Stimulated activated CD4-positive, alpha-beta T cell treated with anti-CD3 and anti-CD28 coated beads, Interleukin-1b, Interleukin-23, amount 100 ng/mL, for 24 hours (primary cell): Measurements from ENCODE around the gene ITPR2.

Experiments used
- DNase-seq, 4 experiments: peaks; one replicate each; pipeline ENCODE4 v3.0.0-alpha.2; 2020; ENCODE audit warnings: low read depth in 4 of 4, low spot score in 1 of 4

ITPR2 gene

DNA sequence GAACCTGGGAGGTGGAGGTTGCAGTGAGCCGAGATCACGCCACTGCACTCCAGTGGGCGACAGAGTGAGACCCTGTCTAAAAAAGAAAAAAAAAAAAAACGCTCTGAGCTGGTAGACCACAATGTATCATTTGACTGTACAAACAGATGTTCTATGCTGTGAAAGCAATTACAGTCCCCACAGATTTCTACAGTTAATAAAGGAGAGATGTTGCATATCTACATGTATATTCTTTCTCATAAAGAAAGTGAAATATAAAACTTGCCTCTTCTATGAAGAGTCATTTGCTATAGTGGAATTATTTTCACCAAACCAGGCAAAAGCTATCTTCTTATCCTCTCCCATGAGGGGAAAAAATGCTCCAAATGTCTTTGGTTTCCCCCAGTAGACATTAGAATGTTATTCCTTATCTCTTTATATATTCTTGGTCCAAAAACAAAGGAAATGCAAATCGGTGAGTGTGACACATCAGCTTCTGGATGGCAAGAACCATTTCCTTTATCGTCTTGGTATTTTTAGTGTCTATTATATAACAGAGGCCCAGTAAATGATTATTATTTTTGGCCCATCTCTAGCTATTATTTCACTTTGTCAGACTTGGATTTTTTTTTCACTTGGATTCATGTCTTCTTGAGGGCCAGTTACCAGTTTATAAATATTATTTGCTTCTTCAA lies 407.3 kb downstream of the ITPR2 start:
- no peak for DNase-seq

DNA sequence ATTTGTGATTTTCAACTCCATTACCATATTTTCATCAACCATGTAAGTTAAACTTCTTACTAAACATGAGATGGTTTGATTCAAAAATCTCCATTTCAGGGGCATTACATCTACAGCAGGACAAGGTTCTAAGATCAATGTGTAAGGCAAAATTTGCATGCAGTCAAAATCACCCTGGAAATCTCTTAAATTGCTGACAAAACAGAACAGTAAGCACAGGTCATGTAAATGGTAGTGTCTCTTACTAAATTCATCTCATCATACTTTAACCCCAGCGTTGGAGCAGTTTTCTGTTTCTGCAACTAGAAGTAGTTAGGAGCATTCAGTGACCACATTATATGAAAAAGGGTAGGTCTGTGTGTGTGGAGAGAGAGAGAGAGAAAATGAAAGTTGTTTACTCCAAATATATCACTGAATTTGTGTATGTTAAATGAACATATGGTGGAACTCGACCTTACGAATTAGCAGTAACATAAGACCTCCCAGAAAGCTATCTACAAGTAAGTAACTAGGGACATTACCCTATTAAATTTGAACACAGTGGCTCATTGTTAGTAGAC lies 410.1 kb downstream of the ITPR2 start:
- DNase-seq = no peak

GRCh38 chr12:26416550-26416949 lies 416.4 kb downstream of the ITPR2 start:
- no peak for DNase-seq

GRCh38 chr12:26410689-26411088 lies 422.3 kb downstream of the ITPR2 start:
- DNase-seq = no peak

- DNase-seq = no peak
Measured at GRCh38 chr12:26406813-26407212, 426.2 kb downstream of the ITPR2 start.

- DNase-seq = no peak
Measured at GRCh38 chr12:26406391-26406790, 426.6 kb downstream of the ITPR2 start.

- DNase-seq = no peak
Measured at GRCh38 chr12:26403601-26404000, 429.4 kb downstream of the ITPR2 start.

- DNase-seq = no peak
Measured at GRCh38 chr12:26402648-26403047, 430.3 kb downstream of the ITPR2 start.

DNA sequence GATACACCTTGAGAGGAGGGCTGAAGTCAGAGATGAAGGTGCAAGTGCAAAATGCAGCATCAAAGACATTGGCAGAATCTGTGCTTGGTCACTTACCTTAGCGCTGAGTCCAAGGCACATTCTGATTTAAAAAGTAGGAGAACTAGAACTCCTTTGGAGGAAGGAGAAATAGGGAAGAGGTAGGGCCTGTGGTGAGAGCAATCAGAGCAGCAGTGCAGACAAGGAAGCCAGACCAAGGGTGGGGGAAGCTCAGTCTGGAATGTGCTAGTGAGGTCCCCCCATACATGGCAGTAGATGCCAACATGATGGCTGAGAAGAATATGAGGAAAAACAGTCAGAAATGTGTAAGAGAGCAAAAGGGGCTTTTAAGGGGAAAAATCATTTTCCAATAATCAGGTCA lies 431.1 kb downstream of the ITPR2 start:
- DNase-seq = no peak

DNA sequence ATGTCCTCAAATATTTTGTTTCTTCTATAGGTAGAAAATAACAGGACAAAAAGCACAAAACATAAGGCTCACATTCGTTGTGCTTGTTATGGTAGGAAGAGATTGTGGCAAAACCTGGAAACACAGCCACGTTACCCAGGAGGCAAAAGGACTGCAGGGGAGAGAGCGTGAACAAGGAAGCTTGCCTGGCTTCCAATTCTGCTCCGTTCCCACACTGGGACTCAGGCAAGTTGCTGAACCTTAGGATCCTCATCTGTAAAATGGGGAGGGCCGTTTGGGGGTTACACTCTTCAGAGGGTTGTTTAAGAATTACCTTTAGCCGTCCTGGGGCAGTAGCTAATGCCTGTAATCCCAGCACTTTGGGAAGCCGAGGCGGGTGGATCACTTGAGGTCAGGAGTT lies 432.4 kb downstream of the ITPR2 start:
- DNase-seq = no peak

DNA sequence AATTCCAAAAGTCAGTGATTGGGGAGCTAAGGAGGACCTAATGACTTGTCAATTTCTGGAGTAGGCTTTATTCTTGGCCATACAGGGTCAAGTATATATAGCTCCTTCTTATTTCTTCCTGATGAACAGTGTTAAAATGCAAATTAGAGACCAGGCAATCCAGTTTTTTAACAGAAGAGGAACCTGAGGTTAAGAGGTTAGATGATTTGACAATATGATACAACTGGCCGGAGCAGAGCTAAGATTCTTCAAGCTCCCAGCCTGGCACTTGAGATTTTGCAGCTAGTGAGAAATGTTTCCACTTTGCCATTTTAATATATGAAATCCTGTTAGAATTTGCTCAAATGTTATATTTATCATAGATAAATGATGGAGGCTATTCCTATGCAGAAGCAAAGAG lies 433.6 kb downstream of the ITPR2 start:
- DNase-seq = no peak

DNA sequence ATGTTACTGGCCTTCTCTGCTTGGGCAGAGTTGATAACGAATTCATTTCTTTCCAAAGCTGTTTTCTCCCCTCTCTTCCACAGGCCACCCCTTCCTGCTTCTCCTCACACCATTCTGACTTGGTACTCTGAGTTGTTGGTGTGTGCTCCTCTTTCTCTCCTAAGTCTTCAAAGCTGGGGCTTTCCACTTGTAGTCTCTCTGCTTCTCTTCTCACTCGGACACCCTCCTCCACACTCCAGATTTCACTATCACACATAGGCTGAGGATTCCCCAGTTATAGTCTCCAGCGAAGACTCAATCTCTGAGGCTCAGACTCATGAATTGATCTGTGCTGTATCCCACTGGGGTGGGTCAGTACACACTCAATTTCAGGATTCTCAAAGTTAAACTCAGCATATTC lies 436.6 kb downstream of the ITPR2 start:
- DNase-seq = no peak

- no peak for DNase-seq
Measured at GRCh38 chr12:26389343-26389742, 443.7 kb downstream of the ITPR2 start.

GRCh38 chr12:26384536-26384935 lies 448.5 kb downstream of the ITPR2 start:
- DNase-seq = no peak

DNA sequence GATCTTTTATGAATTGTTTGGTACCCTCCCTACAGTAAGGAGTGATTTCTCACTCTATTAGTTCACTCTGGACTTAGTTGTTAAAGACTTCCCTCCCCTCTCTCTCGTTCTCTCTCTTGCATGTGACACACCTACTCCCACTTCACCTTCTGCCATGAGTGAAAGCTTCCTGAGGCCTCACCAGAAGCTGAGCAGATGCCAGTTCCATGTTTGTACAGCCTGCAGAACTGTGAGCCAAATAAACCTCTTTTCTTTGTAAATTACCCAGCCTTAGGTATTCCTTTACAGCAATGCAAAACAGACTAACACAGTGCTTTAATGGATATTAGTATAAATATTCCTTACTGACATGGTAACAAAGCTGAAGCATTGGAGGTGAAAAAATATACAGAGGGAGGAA lies 450.0 kb downstream of the ITPR2 start:
- DNase-seq = no peak

DNA sequence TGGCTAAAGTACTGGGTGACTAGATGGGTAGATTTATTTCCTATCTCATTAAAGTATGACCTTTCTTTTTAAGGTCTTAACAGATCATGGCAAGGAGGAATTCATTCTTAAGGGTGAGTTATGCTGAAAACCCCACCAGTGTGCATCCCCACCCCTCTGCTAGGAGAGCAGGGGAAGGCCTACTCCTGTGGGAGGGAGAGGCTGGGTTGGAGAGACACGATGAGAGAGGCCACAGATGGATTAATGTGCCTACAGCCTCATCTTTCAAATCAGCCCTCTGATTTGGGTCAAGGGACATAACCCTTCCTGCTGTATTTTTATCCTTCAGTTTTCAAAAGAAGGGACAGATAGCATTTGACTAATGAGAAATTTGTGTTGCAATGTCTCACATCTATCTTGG lies 452.1 kb downstream of the ITPR2 start:
- no peak for DNase-seq

DNA sequence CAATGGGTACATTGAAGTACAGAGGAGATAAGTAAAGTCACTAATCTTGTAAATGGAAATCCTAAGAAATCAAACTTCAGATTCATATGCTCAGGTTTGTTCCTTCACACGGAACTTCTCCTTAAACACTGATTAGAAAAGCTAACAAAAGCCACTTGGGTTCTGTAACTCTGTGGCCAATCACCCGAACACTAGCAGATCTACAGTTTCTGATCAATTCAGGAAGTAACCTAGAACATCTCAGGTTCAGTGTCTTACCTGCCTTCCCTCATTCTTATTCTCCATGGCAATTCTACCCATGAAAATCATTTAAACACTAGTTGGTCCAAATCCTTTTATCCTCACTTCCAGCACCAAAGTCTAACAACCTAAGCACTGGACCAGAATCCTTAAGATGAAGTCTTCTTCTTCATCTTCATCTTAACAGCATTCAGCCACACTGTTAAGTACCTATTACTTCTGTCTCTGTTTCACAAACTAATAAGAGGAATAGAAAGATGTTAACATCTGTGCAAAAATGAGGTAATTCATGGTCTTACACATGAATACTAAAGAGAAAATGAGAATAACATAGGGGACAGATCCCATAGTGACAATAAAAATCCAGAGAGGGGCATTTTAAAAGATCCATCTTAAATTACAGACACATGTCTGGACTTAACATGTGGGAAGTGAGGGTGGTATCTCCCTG lies 453.1 kb downstream of the ITPR2 start:
- DNase-seq = no peak

DNA sequence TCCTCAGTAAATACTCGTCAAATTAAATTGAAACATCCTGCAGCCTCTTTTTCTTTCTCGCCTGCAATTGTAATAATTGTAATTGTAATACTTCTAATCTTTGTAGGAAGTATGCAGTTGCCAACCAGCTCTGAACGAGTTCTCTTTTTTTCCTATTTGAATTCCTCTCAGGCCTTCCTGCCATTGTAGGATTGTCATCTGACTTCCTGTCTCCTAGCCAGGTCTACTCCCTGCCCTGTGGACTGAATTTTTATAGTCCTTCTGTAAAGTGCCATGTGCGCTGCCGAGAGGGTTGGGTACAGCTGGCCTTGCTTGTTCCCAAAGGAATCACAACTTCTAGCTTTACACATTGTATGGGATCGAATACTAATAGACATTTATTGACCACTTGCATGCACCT lies 454.3 kb downstream of the ITPR2 start:
- DNase-seq = no peak

DNA sequence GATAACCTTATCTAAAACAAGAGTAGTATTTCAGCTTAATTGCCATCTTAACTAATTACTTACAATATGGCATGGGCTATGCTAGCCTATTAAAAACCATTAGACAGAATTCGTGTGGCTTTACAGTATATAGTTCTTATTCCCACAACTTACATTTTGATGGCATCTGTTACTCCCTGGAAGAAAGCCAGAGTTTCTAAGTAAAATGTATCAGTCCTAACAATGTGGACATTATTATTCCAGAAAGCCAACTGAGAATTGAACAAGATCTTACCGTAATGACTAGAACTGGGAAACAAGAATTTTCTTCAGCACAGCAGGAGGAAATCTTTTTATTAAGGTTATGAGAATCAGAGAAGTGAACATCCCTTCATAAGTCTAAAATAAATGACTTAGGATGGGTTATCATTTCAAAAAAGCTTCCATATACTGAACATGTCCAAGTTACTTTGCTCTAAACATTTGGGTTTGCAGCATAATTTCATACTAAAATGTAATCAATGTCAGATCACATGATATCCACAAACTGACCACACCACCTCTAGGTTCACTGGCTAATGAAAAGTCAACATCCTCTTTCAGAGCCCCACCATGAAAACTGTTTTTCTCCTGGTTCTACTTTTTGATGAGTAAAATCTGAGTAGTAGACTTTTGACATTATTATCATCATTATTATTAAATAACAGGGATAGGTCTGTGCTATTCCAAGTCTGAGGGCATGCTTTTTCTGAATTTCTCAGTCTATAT lies 457.9 kb downstream of the ITPR2 start:
- no peak for DNase-seq

- no peak for DNase-seq
Measured at GRCh38 chr12:26373606-26374495, 459.1 kb downstream of the ITPR2 start.

- DNase-seq = no peak
Measured at GRCh38 chr12:26372866-26373265, 460.1 kb downstream of the ITPR2 start.
